ENCODE measurements around the gene COG4.

The COG4 gene

GRCh38 chr16:70434484-70435260, 88.7 kb downstream of the COG4 start:
- DNase-seq (ENCODE audit: extremely low read depth in 1 of 2, low read depth in 1 of 2), result no peak

GRCh38 chr16:70433458-70434103, 89.8 kb downstream of the COG4 start:
- DNase-seq (ENCODE audit: extremely low read depth in 1 of 2, low read depth in 1 of 2), result no peak

GRCh38 chr16:70432723-70433457, 90.5 kb downstream of the COG4 start:
- no peak for DNase-seq (ENCODE audit: extremely low read depth in 1 of 2, low read depth in 1 of 2)

GRCh38 chr16:70432356-70432722, 91.0 kb downstream of the COG4 start:
- DNase-seq (ENCODE audit: extremely low read depth in 1 of 2, low read depth in 1 of 2), result no peak

GRCh38 chr16:70430667-70431536, 92.5 kb downstream of the COG4 start:
- peak in 1 of 2 donors; percentile 24 for DNase-seq (ENCODE audit: extremely low read depth in 1 of 2, low read depth in 1 of 2)
